Ammon's horn (tissue), 1 donor: ENCODE data around the gene POLE2.
"Not testable (repeated sequence)": the region's sequence is repeated elsewhere in the genome, so short reads cannot be mapped to it uniquely, and the experiment has no call there.

Experiments
- DNase-seq: peaks from one replicate; pipeline ENCODE4 v3.0.0-alpha.2; 2016; ENCODE audit warnings: low spot score

POLE2 gene

GRCh38 chr14:49687942-49688700, at the start of gene POLE2:
Gene POLE2 (minus strand): TSS chr14:49688214. CDS start chr14:49688203, 11 bp downstream.
- peak; percentile 76 for DNase-seq

DNA sequence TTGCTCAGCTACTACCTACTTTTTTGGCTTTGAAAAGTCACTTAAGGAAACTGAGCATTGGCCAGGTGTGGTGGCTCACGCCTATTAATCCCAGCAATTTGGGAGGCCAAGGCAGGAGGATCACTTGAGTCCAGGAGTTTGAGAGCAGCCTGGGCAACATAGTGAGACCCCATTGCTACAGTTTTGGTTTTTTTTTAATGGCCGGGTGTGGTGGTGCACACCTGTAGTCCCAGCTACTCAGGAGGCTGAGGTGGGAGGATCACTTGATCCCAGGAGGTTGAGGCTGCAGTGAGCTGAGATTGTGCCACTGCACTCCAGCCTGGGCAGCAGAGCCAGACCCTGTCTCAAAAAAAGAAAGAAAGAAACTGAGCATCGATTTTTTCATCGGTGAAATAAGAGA, 47.7 kb upstream of the POLE2 start:
- not testable (repeated sequence) for DNase-seq

- DNase-seq: no peak
These were observed 45.8 kb upstream of the POLE2 start for GRCh38 chr14:49733836-49734235.

DNA sequence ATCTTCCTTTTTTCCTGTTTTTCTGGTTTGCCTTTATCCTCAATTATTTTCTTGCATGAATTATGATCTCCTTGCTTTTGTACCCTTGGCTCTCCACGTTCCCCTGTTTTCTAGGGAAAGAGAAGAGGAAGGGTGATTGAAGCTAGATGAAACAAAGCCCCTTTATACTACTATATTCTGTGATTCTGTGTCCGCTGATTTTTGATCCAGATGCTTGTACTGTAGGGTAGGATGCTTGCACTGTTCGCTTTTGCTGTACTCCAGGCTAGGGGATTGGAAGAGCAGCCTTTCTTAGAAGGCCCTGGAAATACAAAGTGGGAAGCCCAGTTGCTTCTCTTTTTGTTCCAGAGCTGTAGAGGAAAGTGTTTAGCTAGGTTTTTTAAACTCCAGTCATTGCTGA, 44.9 kb upstream of the POLE2 start:
- DNase-seq: peak; percentile 33

DNA sequence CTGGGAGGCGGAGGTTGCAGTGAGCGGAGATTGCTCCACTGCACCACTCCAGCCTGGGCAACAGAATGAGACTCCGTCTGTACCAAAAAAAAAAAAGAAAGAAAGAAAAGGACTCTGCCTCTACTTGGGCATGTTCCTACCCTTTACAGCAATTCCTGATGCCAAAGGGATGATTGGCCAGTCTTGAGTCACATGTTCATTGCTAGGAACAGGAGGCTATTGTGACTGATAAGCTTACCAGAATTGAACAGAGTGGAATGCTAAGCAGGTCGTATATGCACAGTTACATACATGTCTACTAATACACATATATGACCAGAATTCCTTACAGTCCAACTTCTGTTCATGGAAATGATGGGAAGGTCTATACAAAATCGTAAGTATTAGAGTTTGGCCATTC, 39.2 kb upstream of the POLE2 start:
- DNase-seq: no peak

- not testable (repeated sequence) for DNase-seq
These were observed 33.9 kb upstream of the POLE2 start for GRCh38 chr14:49721733-49722435.

GRCh38 chr14:49720744-49721143, 32.7 kb upstream of the POLE2 start:
- no peak for DNase-seq

DNA sequence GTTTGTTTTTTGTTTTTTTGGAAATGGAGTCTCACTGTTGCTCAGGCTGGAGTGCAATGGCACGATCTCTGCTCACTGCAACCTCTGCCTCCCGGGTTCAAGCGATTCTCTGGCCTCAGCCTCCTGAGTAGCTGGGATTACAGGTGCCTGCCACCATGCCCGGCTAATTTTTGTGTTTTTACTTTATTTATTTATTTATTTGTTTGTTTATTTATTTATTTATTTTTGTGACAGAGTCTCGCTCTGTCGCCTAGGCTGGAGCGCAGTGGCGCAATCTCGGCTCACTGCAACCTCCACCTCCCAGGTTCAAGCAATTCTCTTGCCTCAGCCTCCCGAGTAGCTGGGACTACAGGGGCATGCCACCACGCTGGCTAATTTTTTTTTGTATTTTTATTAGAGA, 23.0 kb upstream of the POLE2 start:
- not testable (repeated sequence) for DNase-seq

DNA sequence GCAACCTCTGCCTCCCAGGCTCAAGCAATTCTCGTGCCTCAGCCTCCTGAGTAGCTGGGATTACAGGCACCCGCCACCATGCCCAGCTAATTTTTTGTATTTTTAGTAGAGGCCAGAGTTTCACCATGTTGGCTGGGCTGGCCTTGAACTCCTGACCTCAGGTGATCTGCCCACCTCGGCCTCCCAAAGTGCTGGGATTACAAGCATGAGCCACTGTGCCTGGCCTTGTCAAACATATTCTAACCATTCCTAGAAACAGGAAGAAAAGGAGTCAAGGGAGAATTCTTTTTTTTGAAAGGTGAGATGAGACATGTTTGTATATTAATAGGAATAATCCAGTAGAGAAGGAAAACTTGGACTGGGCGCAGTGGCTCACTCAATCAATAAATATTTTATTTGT, 16.5 kb upstream of the POLE2 start:
- DNase-seq: not testable (repeated sequence)

DNA sequence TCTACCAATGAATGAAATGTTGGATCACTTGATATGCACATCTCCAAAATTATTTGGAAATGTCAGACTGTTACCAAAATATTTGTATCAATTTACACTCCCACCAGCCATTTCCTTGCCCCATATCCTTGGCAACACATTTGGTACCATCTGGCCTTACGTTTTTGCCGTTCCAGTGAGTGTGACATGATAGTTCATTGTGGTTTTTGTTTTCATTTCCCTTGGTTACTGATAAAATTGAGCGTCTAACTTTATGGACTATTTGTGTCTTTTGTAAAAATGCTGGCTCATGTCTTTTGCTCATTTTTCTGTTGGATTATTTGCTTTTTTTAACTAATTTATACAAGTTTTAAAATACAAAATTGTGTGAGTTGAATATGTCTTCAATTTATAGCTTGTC, 16.0 kb upstream of the POLE2 start:
- peak; percentile 31 for DNase-seq

GRCh38 chr14:49702725-49703124, 14.7 kb upstream of the POLE2 start:
- no peak for DNase-seq

DNA sequence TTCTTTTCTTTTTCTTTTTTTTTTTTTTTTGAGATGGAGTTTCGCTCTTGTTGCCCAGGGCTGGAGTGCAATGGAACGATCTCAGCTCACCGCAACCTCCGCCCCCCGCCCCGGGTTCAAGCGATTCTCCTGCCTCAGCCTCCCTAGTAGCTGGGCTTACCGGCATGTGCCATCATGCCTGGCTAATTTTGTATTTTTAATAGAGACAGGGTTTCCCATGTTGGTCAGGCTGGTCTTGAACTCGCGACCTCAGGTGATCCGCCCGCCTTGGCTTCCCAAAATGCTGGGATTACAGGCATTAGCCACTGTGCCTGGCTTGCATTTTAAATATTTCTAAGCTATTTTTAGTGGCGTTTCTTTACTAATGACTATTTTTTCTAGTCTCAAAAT, 5.7 kb upstream of the POLE2 start:
- not testable (repeated sequence) for DNase-seq

DNA sequence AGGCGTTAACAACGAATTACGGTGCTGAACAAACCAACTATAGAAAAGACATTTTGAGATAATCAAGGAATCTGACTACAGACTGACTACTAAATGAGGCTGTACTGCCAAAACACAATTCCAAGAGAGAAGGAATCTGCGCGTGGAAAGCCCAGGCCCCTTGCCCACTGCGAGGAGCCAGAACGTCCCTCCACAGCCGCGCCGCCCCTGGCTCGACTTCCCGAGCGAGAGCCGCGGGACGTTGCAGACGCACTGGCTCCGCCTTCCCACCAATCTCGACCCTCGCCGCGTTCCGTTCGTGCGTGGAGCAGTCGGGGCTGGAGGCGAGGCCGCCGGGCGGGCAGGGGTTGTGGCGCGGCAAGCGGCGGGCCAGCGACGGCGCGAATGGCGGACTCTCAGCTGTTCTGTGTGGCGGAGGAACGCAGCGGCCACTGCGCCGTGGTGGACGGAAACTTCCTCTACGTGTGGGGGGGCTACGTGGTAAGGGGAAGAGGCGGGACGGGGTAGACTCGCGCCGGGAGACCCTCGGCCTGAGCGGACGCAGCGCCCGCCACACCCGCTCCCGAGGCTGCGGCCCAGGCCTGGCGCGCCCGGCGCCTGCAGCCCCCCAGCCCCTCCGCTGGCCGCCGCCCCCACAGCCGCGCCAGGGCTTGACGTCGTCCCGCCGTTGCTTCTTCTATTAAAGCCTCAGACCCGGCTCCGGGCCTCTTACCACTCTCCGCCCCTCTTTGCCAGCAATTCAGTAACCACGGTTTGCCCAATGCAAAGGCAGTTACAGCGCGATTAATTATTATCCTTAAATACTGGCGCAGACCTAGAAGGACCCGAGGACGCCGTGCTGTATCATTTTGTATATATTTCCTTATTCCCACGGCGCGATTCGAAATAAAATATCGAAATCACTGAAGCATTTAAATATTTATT, 5.1 kb upstream of the POLE2 start, which contains the start of gene KLHDC1:
Gene KLHDC1, plus strand, starts transcription at position 310 of the 924 bp plus-strand sequence. Its CDS starts 75 bp downstream, at position 385.
- peak; percentile 93 for DNase-seq

GRCh38 chr14:49692193-49692757, 4.3 kb upstream of the POLE2 start:
- no peak for DNase-seq

GRCh38 chr14:49691031-49691430, 3.0 kb upstream of the POLE2 start:
- DNase-seq: no peak

- no peak for DNase-seq
These were observed 652 bp upstream of the POLE2 start for GRCh38 chr14:49688701-49689030.

DNA sequence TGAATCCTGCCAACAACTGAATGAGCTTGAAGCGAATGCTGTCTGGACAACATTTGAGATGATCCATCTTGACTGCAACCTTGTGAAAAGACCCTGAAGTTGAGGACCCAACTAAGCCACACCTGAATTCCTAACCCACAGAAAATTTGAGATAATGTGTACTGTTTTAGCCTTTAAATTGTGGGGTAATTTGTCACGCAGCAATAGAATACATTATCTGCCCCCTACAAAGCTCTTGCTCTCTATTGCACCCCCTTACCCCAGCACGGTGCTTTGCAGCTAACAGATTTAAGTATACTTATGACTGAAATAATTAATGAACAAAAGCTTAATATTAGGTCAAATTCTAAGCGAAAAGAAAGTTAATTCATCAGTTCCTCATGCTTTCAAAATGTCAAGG, 1.6 kb downstream of the POLE2 start:
- DNase-seq: no peak

DNA sequence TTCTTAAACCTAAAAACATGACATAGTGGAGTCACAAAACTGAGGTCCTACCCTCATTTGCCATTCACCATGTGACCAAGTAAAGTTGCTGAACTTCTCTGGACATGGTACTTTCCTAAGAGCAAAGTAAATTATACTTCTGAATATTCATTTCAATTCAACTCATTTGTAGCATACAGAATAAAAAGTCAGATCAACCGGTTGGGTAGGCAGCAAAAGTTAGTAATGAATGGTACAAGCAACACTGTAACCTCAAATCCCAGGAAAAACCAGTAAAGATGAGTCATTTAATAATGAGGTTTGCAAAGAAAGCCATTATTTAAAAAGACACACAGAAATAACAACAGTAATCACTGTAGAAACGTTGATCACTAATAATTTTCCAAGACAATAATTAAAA, 8.7 kb downstream of the POLE2 start:
- no peak for DNase-seq

DNA sequence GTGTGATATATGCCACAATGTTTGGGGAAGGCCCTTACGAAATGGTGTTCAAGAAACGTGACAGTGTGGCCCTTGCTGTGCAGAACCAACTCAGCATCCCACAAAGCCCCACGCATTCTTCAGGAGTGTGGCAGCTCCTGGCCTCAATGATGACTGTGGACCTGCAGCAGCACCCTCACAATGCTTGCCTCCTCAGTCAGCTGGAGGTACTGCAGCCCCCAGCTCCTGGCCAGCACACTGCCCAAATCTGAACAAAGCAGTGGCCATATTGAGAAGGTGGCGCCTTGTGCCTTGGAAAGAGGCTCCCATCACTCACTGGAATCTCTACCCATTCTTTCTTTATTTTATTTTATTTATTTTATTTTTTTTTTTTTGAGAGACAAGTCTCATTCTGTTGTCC, 10.4 kb downstream of the POLE2 start:
- DNase-seq: no peak

GRCh38 chr14:49673586-49673985, 14.4 kb downstream of the POLE2 start:
- DNase-seq: no peak

DNA sequence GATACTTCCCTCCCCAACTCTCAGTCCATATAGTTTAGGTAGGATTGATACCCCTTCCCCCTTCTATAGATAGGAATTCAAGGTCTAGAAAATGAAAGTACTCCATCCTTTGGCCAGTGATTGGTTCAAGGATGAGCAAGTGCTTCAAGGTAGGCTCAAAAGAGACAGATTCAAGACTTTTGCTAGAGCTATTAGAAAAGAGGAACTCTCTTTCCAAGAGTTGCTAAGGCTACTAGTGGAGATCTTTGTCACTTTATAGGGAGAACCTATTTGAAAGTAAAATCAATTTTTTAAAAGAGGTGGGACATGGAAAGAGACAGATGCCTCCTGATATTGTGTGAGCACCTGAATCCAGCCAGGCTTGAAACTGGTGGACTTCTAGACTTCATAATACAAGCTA, 17.5 kb downstream of the POLE2 start:
- DNase-seq: no peak
